ENCODE data around the gene GRIK2.

- no peak for TF ChIP-seq CTCF (IDR thresholded peaks at IDR 0.05)
- no peak for TF ChIP-seq POLR2A (IDR thresholded peaks at IDR 0.05; ENCODE audit: low read depth)
- TF ChIP-seq POLR2AphosphoS5 (IDR thresholded peaks at IDR 0.05) = no peak
- no peak for TF ChIP-seq EP300 (IDR thresholded peaks at IDR 0.05)
Measured at GRCh38 chr6:101541894-101542293, 148.4 kb downstream of the GRIK2 start.

Measured in esophagus muscularis mucosa (tissue), 4 donors.